Mammary epithelial cell (primary cell): Measurements from ENCODE around the gene AKR1C3.

Source experiments
- EZH2 ChIP-seq: IDR thresholded peaks from 2 replicates; pipeline ENCODE4 v1.6.1; 2012; ENCODE audit warnings: low read length, inconsistent platforms, borderline replicate concordance
- TF ChIP-seq, protein P1 (sequence below), 2 donors: IDR thresholded peaks in 1 of 2; conservative IDR thresholded peaks in 1 of 2; 2 replicates each; pipeline ENCODE4 v1.5.1; 2011 to 2012; ENCODE audit warnings: inconsistent platforms in 2 of 2, low read length in 2 of 2, mild to moderate bottlenecking in 2 of 2, control low read depth in 1 of 2, low read depth in 1 of 2; ENCODE audit not compliant: insufficient read depth in 1 of 2; ENCODE audit errors: extremely low read depth in 1 of 2

DNA sequence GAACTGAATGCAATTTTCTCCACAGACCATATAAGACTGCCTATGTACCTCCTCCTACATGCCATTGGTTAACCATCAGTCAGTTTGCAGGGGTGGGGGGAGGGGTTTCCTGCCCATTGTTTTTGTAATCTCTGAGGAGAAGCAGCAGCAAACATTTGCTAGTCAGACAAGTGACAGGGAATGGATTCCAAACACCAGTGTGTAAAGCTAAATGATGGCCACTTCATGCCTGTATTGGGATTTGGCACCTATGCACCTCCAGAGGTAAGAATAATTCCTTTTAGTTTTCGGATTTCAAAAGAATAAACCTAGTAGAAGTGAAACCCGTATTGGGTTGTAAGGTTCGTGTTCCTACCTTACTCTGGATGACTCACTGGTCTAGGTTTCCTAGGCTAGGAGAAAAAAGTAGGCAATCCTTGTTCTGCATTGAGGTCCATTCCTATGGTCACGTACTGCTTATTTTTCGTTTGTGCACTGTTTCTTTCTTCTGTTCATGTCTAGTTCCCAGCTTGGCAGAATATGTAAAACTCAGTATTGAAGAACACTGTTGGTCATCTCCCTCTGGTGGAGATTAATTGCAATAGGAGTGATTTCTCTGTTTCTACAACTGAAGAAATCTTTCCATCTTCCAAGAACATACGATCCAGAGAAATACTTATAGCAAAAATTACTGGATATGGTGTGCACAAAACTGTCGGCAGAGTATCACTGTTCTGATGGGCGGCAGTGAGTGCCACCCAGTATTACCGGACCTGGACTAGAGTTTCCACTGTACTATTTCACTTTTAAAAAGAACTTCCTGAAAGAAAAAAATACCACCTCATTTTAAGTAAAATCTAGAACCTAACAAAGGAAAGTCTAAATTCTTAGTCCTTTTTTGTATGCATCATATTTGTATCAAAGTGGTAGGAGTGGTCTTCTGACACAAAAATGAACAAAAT lies at the start of gene AKR1C3:
- TF ChIP-seq, protein P1, sequence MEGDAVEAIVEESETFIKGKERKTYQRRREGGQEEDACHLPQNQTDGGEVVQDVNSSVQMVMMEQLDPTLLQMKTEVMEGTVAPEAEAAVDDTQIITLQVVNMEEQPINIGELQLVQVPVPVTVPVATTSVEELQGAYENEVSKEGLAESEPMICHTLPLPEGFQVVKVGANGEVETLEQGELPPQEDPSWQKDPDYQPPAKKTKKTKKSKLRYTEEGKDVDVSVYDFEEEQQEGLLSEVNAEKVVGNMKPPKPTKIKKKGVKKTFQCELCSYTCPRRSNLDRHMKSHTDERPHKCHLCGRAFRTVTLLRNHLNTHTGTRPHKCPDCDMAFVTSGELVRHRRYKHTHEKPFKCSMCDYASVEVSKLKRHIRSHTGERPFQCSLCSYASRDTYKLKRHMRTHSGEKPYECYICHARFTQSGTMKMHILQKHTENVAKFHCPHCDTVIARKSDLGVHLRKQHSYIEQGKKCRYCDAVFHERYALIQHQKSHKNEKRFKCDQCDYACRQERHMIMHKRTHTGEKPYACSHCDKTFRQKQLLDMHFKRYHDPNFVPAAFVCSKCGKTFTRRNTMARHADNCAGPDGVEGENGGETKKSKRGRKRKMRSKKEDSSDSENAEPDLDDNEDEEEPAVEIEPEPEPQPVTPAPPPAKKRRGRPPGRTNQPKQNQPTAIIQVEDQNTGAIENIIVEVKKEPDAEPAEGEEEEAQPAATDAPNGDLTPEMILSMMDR (conservative IDR thresholded peaks at IDR 0.05 in 1 of 2, IDR thresholded peaks at IDR 0.05 in 1 of 2; ENCODE audit: extremely low read depth in 1 of 2, insufficient read depth in 1 of 2, low read depth in 1 of 2, low read length in 2 of 2), result peak; percentile 66 to 75
- no peak for TF ChIP-seq EZH2
